B cell (primary cell): ENCODE measurements around the gene BAIAP3. TPM values are rescaled to one million over a fixed set of nuclear protein-coding genes. Genes with fewer than 3 reads are reported as not detected.
A peak's percentile ranks its signal among the peaks of the same experiment; 100 is the strongest.

Experiments used
- ATAC-seq: fragments of 200-7000 bp; cut with Tn5 transposase; one replicate; pipeline ENCODE4 v1.10.0; 2021; ENCODE audit warnings: low read depth, mild to moderate bottlenecking, moderate number of reproducible peaks, moderate library complexity
- CTCF ChIA-PET: fragments of 350-600 bp; sonication (Branson Sonifier 250); formaldehyde crosslinking; loops from one replicate; lab custom pipeline; 2021; ENCODE audit warnings: antibody characterized with exemption, inconsistent platforms; lab: Charles Lee
- POLR2A ChIA-PET: fragments of 350-600 bp; sonication (Branson Sonifier 250); formaldehyde crosslinking; loops from one replicate; lab custom pipeline; 2021; ENCODE audit warnings: antibody characterized with exemption; lab: Charles Lee
- DNase-seq: peaks from one replicate; pipeline ENCODE4 v3.0.0; 2013
- H2AFZ ChIP-seq: 2 replicates; pipeline ENCODE4 v1.6.1; 2012; ENCODE audit warnings: mild to moderate bottlenecking, low read depth, low read length; ENCODE audit not compliant: insufficient read depth, poor library complexity, severe bottlenecking
- H3K27ac ChIP-seq, 2 donors: 1 replicate in 1 of 2; 2 replicates in 1 of 2; pipeline ENCODE4 v1.5.1; 2012 to 2013; ENCODE audit warnings: low read length in 2 of 2, mild to moderate bottlenecking in 2 of 2, moderate library complexity in 1 of 2
- H3K27me3 ChIP-seq, 4 experiments: fragments of 200-600 bp in 1 of 4; sonication (generic) in 1 of 4; replicated peaks in 1 of 4; 1 replicate in 2 of 4; 2 replicates in 2 of 4; pipeline versions ENCODE4 v1.6.1 to v1.7.0; 2013 to 2016; ENCODE audit warnings: low read length in 3 of 4, mild to moderate bottlenecking in 2 of 4, mixed read lengths in 1 of 4, moderate library complexity in 1 of 4; ENCODE audit not compliant: insufficient read depth in 4 of 4, control insufficient read depth in 3 of 4; ENCODE audit errors: control extremely low read depth in 1 of 4
- H3K36me3 ChIP-seq, 2 experiments: replicated peaks in 1 of 2; 1 replicate in 1 of 2; 2 replicates in 1 of 2; pipeline versions ENCODE4 v1.6.1 to v1.7.1; 2013; ENCODE audit warnings: low read length in 1 of 2; ENCODE audit not compliant: insufficient read depth in 2 of 2, control insufficient read depth in 1 of 2; ENCODE audit errors: control extremely low read depth in 1 of 2, extremely low read depth in 1 of 2
- H3K4me1 ChIP-seq, 2 donors: fragments of 200-600 bp in 1 of 2; sonication (generic) in 1 of 2; 1 replicate in 1 of 2; 2 replicates in 1 of 2; pipeline versions ENCODE4 v1.5.1 to v1.6.1; 2013 to 2017; ENCODE audit warnings: low read length in 2 of 2; ENCODE audit not compliant: control insufficient read depth in 2 of 2, insufficient read depth in 2 of 2
- H3K4me2 ChIP-seq: replicated peaks from 2 replicates; pipeline ENCODE3; 2012; ENCODE audit warnings: mild to moderate bottlenecking, low read depth, low read length; ENCODE audit not compliant: poor library complexity, severe bottlenecking
- H3K4me3 ChIP-seq, 5 experiments: fragments of 200-600 bp in 1 of 5; sonication (generic) in 1 of 5; 1 replicate in 3 of 5; 2 replicates in 2 of 5; pipeline versions ENCODE4 v1.5.1 to v1.7.0; 2011 to 2016; ENCODE audit warnings: low read length in 4 of 5, mild to moderate bottlenecking in 4 of 5, low read depth in 2 of 5, control low read depth in 1 of 5, moderate library complexity in 1 of 5; ENCODE audit not compliant: insufficient read depth in 1 of 5; ENCODE audit errors: control extremely low read depth in 1 of 5, extremely low read depth in 1 of 5
- H3K79me2 ChIP-seq: fragments of 200-600 bp; sonication (generic); one replicate; pipeline ENCODE4 v1.6.0; 2016; ENCODE audit warnings: low read length; ENCODE audit not compliant: control insufficient read depth, insufficient read depth
- H3K9ac ChIP-seq: fragments of 200-600 bp; sonication (generic); 2 replicates; pipeline ENCODE4 v1.6.1; 2017; ENCODE audit warnings: mild to moderate bottlenecking, low read length, moderate library complexity
- H3K9me3 ChIP-seq, 3 donors: one replicate each; pipeline versions ENCODE4 v1.6.1 to v1.7.1; 2013; ENCODE audit warnings: low read length in 2 of 3; ENCODE audit not compliant: control insufficient read depth in 2 of 3, insufficient read depth in 1 of 3; ENCODE audit errors: control extremely low read depth in 1 of 3
- H4K20me1 ChIP-seq: 2 replicates; pipeline ENCODE4 v1.6.0; 2012; ENCODE audit warnings: mild to moderate bottlenecking, low read length; ENCODE audit not compliant: insufficient read depth, control insufficient read depth, poor library complexity, severe bottlenecking
- H3K27ac Mint-ChIP-seq: one replicate; pipeline ENCODE4 v1.8.0; 2021; ENCODE audit warnings: mixed read lengths
- H3K27me3 Mint-ChIP-seq: one replicate; pipeline ENCODE4 v1.8.0; 2021; ENCODE audit warnings: mixed read lengths
- H3K4me1 Mint-ChIP-seq: one replicate; pipeline ENCODE4 v1.8.0; 2021; ENCODE audit warnings: mixed read lengths
- H3K4me3 Mint-ChIP-seq: one replicate; pipeline ENCODE4 v1.8.0; 2021; ENCODE audit warnings: mixed read lengths
- H3K9me3 Mint-ChIP-seq: one replicate; pipeline ENCODE4 v1.8.0; 2022; ENCODE audit warnings: mixed read lengths; ENCODE audit not compliant: insufficient read depth
- CTCF ChIP-seq: fragments of 200-600 bp; IDR thresholded peaks from one replicate; pipeline ENCODE4 v1.8.0; 2022; ENCODE audit warnings: antibody characterized with exemption, mild to moderate bottlenecking
- EZH2 ChIP-seq: IDR thresholded peaks from 2 replicates; pipeline ENCODE4 v1.6.1; 2012; ENCODE audit warnings: borderline replicate concordance, low read depth, mild to moderate bottlenecking, moderate library complexity, low read length; ENCODE audit not compliant: insufficient read depth, poor library complexity, severe bottlenecking
- WGBS: methylation state at CpG from one replicate; pipeline ENCODE4 v1.1.5; 2013; ENCODE audit warnings: missing lambda C conversion rate; ENCODE audit not compliant: insufficient coverage; 5-methylcytosine and 5-hydroxymethylcytosine counted together
- intact Hi-C: fragments of 100-400 bp; cut with micrococcal nuclease; formaldehyde crosslinking; loops from one replicate; pipeline ENCODE4 v1.10.0; 2022
- polyA plus RNA-seq: library from polyadenylated mRNA; depleted of rRNA; stranded (reverse); fragments of >200 nt; gene quantifications from 2 replicates; pipeline ENCODE4 v1.2.3, GENCODE V29; 2012
- total RNA-seq, 2 donors: library from RNA; stranded (reverse); fragments of 120-200 nt in 1 of 2; gene quantifications; 1 replicate in 1 of 2; 2 replicates in 1 of 2; pipeline versions ENCODE4 v1.2.3 to v1.2.4, GENCODE V29; 2013 to 2022

The BAIAP3 gene
- total and polyA plus RNA-seq, 2 donors (not counting 1 experiment from before 2014, with no cell fraction given), result 119 to 130 TPM

GRCh38 chr16:1343428-1344242, 10.2 kb downstream of the BAIAP3 start:
- peaks cover 23% of the 10 kb centered on the region for H3K4me1 Mint-ChIP-seq
- Histone ChIP-seq H3K4me1 (peaks cover 16 to 26% of the 10 kb centered on the region in 2 donors), H3K36me3 (peaks cover 0 to 9% of the 10 kb centered on the region in 2 experiments), H3K9ac (peak overlapping the region; percentile 44), H3K4me2 (peak overlapping the region; percentile 95), H3K27me3 (no peaks in the 10 kb centered on the region), H3K4me3 (peak overlapping the region in 3 of 5 experiments; percentile 15 to 34 (median 18)), H3K9me3 (peaks cover 0 to 3% (median 0%) of the 10 kb centered on the region in 3 donors), H4K20me1 (peaks cover 20% of the 10 kb centered on the region), H3K27ac (peak overlapping the region in 1 of 2 donors; percentile 42), H3K79me2 (no peaks in the 10 kb centered on the region), H2AFZ (no peak overlapping the region)
- no peak for DNase-seq
- ChIA-PET CTCF (interaction anchor here (0.9 to 1.6 kb wide), 3 partner anchors 10 to 33 kb away, joined by 3 to 8 read pairs (median 4); no protein-coding TSS in a partner anchor), POLR2A (interaction anchor here (1.4 to 2.0 kb wide), 2 partner anchors 12 to 34 kb away, joined by 10 to 11 read pairs; partner anchors contain the start of gene UBE2I)
- no peak for ATAC-seq
- peak overlapping the region; percentile 91 for H3K27ac Mint-ChIP-seq
- TF ChIP-seq CTCF (no peak), EZH2 (no peak)
- peak overlapping the region; percentile 86 for H3K4me3 Mint-ChIP-seq
- no peaks in the 10 kb centered on the region for H3K9me3 Mint-ChIP-seq
- 74% methylated on average over 44 of the region's 44 CpGs for WGBS
- intact Hi-C loops, result loop anchor here (1.0 to 10.0 kb wide), 5 partner anchors 8 to 439 kb away; partner anchors contain the start of genes CRAMP1, GNPTG, IFT140 and NUBP2
- no peaks in the 10 kb centered on the region for H3K27me3 Mint-ChIP-seq
